ENCODE data around the gene CPAMD8.
A peak's percentile ranks its signal among the peaks of the same experiment; 100 is the strongest.

CPAMD8 gene

DNA sequence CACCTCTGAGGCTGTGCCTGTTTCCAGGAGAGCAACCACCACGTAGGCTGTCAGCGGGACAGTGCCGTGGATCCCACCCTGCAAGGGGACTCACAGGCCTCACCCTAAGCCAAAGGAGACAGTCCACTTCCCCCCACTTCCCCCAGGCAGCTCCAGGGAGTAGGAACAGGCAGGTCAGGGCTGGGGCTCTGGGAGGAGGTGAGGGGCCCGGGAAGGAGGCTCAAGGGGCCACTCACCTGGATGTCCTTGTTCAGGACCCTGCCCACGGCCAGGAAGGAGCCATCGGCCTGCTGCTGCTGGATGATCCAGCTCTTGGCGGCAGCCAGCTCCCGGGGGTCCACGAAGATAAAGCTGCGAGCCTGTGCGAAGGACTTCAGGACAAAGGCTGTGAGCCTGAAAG lies 112.2 kb downstream of the CPAMD8 start:
- DNase-seq: no peak

DNA sequence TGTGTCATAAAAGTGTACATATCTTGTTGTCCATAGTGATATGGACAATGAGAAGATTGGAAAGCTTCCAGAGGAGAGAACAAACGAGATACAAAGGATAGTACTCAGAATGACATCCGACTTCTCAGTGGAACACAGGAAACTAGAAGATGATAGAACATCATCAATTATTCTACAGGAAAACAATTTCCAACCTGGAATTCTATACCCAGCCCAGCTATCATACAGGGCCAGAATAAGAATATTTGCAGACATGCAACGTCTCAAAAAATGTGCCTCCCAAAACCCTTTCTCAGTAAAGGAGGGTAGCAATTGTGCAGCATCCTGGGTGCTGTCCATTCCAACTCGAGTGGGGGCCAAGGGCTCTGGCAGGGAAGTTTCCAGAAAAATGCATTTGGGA lies 113.8 kb downstream of the CPAMD8 start:
- no peak for DNase-seq

DNA sequence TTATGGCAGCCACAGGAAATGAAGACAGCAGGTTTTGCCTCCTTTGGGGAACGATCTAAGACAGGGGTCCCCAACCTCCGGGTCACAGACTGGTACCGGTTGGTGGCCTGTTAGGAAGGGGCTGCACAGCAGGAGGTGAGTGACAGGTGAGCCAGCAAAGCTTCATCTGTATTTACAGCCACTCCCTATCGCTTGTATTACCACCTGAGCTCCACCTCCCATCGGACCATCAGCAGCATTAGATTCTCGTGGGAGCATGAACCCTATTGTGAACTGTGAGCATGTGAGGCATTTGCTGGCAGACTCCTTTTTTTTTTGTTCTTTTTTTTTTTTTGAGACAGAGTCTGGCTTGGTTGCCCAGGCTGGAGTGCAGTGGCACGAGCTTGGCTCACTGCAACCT lies 115.6 kb downstream of the CPAMD8 start:
- no peak for DNase-seq

DNA sequence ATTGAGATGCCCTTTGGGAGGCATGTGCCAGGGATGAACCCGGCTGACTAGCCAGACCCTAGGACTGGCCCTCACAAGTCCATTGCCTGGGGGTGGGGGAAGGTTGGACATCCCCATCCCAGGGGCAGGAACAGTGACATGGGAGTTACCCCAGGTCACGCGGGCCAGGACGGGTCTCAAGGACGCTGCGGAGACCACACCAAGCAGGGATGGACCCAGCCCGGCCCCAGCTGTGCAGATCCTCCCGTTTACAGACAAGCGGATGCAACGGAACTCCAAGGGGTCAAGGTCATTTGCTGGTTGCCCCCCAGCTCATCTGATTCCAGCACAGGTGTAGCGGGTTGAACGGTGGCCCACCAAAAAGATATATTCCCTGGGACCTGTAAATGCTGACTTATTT lies 117.9 kb downstream of the CPAMD8 start:
- no peak for DNase-seq

DNA sequence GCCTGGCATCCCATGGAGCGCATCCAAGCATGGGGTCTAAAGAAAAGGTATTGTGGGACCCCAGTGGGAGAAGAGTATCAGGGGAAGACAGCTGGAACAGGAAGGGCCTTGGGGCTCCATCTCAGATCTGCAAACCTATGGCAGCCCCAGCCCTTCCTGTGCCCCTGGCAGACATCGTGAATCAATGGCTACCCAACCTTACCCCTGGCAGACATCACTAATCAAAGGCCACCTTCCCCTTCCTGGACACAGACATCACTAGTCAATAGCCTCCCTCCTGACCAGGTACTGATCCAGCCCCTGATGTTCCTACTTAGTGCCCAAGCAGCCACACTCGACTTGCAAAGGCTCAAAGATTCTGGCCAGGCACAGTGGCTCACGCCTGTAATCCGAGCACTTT lies 122.0 kb downstream of the CPAMD8 start:
- no peak for DNase-seq

DNA sequence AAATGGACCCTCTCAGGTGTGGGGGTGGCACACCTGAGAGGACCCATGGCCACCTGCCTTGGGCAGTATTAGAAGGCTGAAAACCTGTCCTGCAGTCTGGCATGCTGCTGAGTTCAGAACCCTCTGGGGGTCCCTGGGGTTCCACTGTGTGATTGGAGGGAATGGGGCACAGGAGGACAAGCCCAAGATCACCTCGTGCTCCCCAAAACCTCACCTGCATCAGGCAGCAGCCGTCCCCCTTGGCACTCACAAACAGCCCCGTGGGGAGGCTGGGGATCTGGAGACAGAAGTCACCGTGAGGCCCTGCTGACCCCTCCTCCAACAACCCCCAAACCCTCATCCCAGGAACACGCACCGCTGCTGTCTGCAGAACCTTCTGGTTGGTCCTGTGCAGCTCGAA lies 123.3 kb downstream of the CPAMD8 start:
- no peak for DNase-seq

DNA sequence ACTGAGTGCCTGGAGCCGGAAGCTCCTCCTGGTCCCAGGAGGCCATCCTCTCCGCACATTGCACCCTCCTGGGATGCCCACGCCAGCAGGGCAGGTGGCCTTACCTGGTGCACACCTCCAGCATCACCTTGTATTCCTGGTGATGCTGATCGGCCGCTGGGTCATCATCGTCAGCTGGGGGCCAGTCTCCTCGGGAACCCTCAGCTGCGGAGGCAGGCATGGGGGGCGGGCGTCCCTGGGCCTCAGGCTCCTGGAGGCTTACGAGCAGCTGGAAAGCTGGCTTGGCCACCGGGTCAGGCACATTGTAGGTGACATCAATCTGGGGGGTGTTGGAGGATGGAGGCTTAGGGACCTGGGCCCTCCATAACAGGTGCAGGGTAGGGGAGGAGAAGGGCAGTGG lies 124.1 kb downstream of the CPAMD8 start:
- DNase-seq: no peak

DNA sequence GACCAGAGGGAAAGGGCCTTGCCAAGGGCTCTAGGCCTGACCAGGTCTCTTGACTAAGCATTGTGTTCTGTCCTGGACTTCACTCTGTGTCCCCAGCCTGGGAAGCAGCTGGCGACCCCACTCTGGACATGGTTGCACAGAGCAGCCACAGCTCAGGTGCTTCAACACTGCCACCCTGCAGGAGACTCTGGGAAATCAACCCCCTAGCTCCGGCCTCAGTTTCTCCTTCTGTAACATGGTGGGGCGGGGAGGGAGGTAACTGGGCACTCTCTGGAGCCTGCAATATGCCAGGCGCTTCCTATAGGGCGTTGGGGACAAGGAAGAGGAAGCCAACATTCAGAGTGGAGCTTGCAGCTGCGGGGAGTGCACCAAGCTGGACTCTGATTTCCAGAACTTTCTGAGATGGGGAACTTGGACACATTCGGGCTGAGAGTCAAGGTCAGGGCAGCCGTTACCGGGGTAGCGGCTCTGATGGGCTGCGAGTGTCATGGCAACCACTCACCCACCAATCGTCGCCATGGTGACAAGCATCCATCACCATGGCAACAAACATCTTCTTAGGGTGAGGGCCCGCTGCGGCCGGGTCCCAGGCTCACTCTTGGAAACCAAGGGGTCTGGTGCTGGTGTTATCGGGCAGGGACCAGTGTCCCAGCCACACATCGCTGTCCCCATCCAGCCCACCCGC lies 125.0 kb downstream of the CPAMD8 start:
- DNase-seq: no peak

DNA sequence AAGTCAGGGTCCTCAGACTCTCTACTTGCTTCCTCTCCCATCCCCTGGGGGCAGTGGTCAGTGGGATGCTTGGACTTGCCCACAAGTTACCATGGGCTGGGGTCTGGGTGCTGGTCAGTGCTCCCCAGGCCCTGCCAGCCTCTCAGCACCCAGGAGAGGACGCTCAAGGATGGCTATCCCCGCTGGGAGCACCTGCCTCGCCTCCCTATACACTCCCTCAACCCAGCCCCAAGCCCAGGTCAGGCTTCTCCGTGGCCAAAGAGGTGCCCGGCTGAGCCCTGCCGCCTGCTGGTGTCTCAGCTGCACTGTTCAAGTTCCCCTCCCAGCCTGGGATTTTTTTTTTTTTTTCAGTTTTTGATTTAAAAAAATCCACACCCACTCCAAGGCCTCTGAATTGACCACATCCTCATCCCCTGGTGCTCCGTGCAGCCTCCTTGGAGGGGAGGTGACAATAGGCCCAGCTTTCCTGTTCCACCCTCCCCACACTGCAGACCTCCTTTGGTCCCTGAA lies 127.0 kb downstream of the CPAMD8 start:
- DNase-seq: no peak

DNA sequence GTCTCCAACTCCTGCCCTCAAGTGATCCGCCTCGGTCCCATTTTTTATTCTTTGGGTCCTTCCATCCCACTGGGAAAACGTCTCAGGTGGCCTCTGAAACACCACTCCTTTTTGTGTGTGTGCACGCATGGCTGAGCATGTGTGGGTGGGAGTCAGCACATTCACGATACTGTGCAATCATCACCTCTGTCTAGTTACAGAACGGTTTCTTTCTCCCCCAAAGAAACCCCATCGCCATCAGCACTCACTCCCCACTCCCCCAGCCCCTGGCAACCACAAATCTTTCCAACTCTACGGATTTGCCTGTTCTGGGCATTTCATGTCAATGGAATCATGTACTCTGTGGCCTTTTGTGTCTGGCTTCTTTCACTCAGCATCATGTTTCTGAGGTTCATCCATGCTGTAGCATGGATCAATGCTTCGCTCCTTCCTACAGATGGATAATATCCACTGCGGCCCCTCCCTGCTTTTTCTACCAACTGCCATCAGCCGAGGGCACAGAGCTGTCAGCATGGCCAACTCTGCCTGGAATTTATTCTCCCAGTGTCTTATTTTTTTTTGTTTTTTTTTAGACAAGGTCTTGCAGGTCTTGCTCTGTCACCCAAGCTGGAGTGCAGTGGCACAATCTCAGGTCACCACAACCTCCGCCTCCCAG lies 128.1 kb downstream of the CPAMD8 start:
- DNase-seq: no peak

DNA sequence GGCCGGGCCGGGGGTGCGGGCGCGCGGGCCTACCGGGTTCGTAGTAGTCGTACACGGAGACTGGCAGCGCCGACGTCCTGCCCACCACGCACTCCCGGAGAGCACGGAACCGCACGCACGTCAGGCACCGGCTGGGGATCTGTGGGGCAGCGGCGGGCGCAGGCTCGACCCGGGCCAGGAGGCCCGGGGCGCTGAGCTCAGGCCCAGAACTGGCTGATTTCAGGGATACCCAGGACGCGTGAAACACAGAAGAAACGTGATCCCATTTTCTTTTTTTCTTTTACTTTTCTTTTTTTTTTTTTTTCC lies 128.8 kb downstream of the CPAMD8 start:
- no peak for DNase-seq

DNA sequence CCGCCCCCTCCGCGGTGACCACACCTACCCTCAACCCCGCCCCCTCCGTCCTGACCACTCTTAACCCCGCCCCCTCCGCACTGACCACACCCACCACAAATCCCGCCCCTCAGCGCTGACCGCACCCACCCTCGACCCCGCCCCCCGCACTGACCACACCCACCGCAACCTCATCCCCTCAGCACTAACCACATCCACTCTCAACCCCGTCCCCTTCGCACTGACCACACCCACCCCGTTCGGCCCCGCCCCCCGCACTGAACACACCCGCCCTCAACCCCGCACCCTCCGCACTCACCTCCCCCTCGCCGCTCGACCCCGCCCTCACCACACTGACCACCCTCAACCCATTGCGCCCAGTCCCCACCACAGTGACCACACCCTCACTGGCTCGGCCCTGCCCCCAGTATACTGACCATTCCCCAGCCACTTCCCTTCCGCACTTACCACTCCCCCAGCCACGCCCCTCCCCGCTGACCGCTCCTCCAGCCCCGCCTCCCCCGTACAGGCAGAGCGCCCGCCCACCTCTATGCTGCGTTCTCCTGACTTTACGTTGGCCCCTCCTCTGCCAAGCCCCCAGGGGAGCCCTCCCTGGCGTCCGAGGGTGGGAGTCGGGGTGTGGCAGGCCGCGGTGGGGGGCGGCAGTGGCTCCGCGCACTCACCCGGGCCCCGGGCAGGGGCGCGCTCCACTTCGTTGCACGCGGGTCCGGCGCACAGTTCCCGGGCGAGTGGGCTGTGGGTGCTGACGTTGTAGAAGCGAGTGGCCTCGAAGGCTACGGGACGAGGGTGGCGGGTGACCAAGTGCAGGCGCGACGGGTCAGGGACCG lies 129.4 kb downstream of the CPAMD8 start:
- DNase-seq: peak in 3 of 4 experiments; percentile 20 to 36 (median 34)

DNA sequence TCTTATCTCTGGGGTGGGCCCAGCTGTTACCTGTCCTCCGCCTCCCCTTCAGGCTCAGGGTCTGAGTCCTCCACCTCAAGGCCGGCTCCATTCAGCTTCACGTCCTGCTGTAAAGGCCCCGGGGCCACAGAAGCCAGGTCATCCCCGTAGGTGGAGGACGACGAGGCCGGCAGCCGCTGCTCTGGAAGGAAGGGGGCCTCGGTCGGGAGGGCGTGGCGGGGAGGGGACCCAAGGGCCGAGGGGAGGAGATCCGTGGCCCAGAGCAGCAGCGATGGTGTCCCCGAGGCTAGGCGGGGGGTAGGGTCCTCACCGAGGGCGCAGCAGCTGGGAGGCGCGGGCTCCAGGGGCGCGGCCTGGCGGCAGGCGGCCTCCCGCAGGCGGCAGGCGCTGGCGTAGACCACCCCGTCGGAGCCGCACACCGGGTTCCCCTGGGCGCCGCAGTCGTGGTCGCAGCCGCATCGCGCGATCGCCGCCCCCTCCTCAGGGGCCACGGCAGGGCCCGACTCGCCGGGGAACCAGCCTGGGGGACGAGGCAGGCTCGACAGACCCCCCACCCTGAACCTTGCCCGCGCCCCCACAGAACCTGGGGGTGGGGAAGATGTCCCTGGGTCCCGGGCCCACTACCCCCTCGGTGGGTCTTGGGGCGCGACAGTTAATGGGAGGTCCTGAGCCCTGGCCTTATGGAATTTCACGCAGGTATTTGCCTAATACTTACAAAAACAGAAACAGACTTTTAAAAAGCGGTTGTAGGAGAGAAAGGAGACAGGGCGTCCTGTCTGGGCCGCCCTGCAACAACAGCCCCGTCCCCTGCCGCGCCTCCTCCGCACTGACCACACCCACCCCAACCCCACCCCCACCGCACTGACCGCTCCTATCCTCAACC lies 130.2 kb downstream of the CPAMD8 start:
- no peak for DNase-seq

DNA sequence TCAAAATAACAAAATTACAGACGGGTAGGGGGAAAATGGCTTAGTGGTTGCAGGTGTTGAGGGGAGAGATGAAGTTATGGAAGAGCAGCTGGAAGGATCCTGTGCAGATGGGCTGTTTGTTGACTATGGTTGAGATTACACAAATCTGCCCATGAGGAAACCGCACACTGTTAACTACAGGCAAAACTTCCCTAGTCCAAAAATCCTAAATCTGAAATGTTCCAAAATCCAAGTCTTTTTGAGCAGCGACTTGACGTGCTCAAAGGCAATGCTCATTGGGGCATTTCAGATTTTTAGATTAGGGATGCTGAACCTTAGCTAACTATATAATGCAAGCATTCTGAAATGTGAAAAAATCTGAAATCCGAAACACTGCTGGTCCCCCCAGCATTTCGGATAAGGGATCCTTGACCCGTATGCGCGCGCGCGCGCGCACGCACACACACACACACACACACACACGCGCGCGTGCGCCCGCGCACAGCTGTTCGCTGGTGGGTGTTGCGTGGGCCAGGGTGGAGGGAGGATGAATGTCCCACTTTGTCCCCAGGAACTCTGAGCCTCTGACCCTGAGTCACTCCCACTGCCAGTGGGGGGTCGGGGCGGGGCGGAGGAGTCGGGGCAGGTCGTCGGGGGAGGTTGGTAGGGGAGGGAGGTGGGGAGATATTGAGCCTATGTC lies 131.0 kb downstream of the CPAMD8 start:
- DNase-seq: no peak

DNA sequence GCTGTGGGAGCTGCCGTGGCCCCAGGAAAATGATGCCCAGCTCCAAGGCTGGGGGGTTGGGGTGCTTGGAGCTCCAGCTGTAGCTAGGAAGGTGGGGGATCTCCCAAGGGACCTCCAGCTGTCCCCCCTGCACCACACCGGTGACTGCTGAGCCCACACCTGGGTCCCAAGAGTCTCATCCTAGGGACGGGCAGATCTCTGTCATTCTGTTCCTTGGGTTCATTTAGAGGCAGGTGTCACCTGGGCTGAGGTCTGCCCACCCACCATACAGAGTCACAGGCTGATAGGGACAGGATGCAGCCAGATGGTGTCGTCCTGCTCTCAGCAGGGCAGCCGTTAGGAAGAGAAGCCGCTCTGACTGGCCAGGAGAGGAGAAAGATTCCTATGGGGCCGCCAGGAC lies 132.5 kb downstream of the CPAMD8 start:
- DNase-seq: no peak

DNA sequence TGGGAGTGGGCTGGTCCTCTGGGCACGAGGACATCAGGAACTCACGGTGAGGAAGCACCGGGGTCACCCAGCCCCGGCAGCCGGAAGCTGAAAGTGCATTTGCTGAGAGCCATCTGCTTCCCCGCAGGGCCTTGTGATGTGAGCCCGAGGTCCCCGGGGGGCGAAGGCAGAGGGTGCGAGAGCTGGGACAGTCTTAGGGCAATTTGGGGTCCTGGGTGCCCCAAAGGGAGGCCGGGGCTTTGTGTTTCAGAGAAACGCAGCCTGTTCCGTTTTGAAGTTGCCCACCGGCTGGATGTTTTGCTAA lies 133.0 kb downstream of the CPAMD8 start:
- no peak for DNase-seq

DNA sequence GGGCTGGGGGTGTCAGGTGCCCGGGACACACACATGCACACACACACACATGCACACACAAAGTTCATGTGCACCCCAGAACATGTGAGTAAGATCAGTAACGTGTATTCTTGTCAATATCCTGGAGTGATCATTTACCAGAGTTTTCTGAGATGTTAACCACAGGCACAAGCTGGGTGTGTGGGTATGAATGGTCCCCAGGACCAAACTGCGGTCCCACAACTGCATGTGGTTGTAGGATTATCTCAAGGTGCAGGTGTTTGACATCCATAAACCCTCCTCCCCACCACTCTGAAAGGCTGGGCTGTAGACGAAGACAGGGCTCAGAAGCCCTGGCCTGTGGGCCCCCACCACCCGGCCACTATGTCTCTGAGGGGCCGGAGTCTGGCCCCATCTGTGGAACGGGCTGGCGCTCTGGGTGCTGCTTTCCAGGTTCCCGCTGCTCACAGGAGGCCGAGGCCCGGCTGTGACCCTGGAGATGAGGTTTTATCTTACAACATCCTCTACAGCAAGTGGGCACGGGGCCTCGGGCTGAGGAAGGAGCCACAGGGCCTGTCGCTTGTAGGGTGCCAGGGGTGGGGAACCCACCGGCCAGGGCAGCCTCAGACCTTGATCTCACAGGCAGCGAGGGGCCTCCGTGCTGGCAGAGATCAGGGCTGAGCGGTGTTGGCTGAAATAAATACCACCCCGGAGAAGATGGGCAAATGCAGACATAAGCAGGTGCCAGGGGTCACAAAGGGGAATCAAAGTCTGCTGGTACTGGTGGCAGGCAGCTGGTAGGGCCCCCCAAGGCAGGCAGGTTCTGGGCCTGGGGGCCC lies 133.5 kb downstream of the CPAMD8 start:
- DNase-seq: no peak

DNA sequence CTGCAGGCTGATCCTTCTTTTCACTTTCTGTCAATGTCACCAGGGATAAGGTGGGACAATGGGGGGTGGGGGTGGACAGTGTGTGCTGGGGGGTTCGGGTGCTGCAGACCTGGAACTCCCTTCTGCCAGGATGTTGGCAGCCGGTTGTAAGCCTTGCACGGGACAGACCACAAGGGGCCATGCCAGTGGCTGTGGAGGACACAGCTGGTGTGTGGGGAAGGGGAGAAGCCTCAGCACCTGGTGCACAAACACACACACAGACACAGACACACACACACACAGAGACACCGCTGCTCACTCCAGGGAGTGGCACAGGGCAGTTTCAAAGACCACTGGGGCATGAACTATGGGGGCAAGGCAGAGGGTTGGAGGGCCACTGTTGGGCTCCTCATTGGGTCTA lies 134.2 kb downstream of the CPAMD8 start:
- no peak for DNase-seq

DNA sequence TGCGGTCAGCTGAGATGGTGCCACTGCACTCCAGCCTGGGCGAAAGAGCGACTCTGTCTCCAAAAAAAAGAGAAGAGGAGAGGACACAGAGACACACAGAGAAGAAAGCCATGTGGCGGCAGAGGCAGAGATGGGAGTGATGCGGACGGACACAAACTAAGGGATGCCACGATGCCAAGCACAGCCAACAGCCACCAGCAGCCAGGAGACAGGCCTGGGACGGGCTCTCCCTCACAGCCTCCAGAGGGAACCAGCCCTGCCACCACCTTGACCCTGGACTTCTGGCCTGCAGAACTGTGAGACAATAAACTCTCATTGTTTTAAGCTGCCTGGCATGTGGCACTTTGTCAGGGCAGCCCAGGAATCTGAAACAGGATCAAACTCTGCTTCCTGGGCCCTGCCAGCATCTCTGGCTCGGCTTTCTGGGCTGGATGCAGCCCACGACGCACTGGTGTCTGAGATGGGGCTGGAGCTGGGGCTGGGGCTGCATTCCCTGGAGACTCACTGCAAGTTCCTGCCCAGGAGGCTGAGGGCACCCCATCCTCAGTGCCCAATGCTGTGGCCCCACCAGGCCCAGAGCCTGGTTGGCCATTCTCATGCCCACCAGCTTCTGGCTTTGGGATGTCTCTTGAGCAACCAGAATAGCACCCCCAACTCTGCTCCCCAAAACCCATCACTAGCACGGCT lies 134.8 kb downstream of the CPAMD8 start:
- no peak for DNase-seq

DNA sequence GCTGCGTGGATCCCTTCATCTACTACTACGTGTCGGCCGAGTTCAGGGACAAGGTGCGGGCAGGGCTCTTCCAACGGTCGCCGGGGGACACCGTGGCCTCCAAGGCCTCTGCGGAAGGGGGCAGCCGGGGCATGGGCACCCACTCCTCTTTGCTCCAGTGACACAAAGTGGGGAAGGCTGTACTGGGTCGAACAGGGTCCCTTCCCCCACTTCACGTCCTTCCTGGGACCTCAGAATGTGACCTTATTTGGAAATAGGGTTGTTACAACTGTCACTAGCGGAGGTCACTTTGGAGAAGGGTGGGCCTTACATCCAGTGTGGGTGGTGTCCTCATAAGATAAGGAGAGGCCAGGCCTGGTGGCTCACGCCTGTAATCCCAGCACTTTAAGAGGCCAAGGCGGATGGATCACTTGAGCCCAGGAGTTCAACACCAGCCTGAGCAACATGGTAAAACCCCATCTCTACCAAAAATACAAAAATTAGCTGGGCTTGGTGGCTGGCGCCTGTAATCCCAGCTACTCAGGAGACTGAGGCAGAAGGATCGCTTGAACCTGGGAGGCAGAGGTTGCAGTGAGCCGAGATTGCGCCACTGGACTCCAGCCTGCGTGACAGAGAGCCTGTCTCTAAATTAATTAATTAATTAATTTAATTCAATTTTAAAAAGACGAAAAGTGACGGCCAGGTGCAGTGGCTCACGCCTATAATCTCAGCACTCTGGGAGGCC lies 136.0 kb downstream of the CPAMD8 start:
- no peak for DNase-seq
